ENCODE results near the gene ANP32B. TPM values are rescaled to one million over a fixed set of nuclear protein-coding genes. Genes with fewer than 3 reads are reported as not detected.

ANP32B gene
- total RNA-seq, 1 donor from 2014 or later = 49.1 TPM

DNA sequence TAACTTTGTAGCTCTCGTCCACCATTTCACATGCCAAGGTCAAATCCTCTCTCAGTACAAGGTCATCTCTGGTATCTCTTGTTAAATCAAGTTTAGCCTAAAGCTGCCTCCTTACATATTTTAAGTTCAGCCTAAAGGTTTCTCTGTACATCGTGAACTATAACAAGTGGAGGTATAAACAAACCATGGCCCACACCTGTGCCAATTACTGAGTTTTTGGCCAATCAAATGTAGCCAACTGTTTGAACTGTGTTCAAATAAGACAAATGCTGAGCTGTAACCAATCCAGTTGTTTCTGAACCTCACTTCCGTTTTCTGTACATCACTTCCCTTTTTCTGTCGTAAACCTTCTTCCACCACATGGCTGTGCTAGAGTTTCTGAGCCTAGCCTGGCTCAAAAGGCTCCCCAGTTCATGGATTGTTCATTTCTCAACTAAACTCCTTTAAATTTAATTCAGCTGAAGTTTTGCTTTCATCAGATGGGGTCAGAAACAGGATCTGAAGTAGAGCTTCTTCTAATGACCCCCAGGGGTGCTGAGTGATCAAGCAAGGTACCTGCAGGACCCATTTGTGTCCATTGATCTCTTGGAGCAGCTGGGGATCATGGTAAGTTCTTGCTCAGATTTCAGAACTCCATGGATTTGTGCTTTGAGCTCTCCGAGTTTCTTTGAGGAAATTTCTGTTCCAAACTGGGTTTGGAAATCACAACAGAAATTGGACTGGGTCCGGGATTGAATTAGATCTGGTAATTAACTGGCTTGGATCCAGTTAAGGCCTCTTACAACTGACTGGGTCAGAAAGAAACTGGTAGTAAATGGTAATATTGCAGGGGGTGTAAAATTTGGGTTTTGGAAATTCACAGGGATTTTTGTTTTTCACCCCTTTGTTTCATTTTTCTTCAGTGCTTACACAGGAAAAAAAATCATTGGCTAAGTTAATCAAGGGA is 62.4 kb downstream of the ANP32B start:
- DNase-seq = no peak
- ATAC-seq = no peak
- intact Hi-C loops (cut with micrococcal nuclease) = no loop called here

GRCh38 chr9:98046180-98046543 is 63.0 kb downstream of the ANP32B start:
- no peak for DNase-seq
- intact Hi-C loops (cut with micrococcal nuclease) = no loop called here
- no peak for ATAC-seq

DNA sequence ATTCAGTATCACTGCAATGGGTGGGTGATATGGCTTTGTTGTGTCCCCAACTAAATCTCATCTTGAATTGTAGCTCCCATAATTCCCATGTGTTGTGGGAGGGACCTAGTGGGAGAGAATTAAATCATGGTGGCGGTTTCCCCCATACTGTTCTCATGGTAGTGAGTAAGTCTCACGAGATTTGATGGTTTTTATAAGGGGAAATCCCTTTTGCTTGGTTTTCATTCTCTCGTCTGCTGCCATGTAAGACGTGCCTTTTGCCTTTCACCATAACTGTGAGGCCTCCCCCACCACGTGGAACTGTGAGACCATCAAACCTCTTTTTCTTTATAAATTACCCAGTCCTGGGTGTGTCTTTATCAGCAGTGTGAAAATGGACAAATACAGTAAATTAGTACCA is 63.9 kb downstream of the ANP32B start:
- DNase-seq = no peak
- no peak for ATAC-seq
- intact Hi-C loops (cut with micrococcal nuclease) = no loop called here

DNA sequence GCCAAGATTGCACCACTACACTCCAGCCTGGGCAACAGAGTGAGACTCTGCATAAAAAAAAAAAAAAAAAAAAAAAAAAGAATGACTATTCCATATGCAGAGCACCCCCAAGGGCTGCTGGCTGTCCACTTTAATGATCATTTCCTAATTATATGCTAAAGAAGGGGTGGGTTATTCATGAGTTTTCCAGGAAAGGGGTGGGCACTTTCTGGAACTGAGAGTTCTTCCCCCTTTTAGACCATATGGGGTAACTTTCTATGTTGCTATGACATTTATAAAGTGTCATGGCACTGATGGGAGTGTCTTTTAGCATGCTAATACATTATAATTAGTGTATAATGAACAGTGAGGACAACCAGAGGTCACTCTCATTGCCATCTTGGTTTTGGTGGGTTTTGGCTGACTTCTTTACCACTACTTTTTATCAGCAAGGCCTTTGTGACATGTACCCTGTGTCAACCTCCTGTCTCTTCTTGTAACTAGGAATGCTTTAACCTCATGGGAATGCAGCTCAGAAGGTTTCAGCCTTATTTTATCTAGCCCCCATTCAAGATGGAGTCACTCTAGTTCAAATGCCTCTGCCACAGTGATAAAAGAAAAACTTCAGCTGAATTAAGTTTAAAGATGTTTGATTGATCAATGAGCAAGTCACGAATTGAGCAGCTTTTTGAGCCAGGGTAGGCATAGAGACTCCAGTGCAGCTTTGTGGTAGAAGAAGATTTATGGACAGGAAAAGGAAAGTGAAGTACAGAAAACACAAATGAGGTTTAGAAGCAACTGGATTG is 66.3 kb downstream of the ANP32B start:
- intact Hi-C loops (cut with micrococcal nuclease) = no loop called here
- ATAC-seq = no peak

GRCh38 chr9:98050351-98050750 is 67.2 kb downstream of the ANP32B start:
- no peak for DNase-seq
- no peak for ATAC-seq
- intact Hi-C loops (cut with micrococcal nuclease) = no loop called here

More for the DNA sequence above, 66.3 kb downstream of the ANP32B start:
- DNase-seq = no peak

GRCh38 chr9:98054376-98054951 is 71.3 kb downstream of the ANP32B start:
- DNase-seq (no peak), ATAC-seq (no peak)
- intact Hi-C loops (cut with micrococcal nuclease) = no loop called here

- peak; percentile 99 for ATAC-seq
- intact Hi-C loops (cut with micrococcal nuclease) = no loop called here
- DNase-seq = peak; percentile 97
Measured at GRCh38 chr9:98056269-98057137, 73.4 kb downstream of the ANP32B start, which contains the start of gene NANS. NANS (plus strand) TSS chr9:98056732; CDS start chr9:98056809, 77 bp downstream.

DNA sequence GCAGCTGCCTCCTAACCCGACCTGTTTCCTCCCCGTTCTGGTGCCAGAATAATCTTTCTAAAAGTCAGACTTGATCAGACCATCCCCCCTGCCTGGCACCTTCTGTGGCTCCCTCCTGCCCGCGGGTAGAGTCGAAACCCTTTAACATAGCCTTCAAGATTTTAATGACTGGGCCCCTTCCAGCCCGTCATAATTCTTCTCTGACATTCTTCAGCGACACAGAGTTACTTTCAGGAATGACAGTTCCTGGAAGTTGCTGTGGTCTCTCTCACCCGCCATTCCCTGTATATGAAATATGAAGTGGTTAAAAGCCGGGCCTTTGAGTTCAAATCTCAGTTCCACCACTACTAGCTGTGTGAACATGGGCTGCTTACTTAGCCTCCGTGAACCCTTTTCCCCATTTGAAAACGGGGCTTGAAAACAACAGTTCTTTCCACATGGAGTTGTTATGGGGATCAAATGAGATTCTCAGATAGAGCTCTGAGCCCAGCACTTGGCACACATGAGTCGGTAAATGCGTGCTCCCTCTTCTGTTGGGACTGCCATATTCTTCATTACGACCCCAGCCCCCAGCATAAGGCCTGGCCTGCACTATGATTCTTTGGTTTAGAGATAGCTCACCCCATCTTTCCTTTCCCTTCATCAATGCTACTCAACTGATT is 74.1 kb downstream of the ANP32B start:
- ATAC-seq (no peak), DNase-seq (no peak)
- intact Hi-C loops (cut with micrococcal nuclease) = no loop called here

DNA sequence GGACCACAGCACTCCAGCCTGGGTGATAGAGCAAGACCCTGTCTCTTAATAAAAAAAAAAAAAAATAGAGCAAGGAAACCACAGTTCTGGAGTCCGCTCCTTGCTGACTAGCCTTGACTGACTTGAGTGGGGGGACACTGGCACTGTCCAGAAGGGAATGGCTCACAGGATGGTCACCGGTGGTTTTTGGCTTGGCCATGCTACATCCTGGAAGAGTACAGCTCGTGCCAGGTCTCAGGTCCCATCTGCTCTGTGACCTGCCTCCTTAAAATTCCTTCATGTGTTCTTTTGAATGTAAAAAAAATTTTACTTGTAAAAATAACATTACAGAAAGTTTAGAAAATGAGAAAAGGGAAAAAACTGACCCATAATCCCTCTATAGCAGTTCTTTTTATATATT is 79.0 kb downstream of the ANP32B start:
- ATAC-seq (no peak), DNase-seq (no peak)
- intact Hi-C loops (cut with micrococcal nuclease) = no loop called here

DNA sequence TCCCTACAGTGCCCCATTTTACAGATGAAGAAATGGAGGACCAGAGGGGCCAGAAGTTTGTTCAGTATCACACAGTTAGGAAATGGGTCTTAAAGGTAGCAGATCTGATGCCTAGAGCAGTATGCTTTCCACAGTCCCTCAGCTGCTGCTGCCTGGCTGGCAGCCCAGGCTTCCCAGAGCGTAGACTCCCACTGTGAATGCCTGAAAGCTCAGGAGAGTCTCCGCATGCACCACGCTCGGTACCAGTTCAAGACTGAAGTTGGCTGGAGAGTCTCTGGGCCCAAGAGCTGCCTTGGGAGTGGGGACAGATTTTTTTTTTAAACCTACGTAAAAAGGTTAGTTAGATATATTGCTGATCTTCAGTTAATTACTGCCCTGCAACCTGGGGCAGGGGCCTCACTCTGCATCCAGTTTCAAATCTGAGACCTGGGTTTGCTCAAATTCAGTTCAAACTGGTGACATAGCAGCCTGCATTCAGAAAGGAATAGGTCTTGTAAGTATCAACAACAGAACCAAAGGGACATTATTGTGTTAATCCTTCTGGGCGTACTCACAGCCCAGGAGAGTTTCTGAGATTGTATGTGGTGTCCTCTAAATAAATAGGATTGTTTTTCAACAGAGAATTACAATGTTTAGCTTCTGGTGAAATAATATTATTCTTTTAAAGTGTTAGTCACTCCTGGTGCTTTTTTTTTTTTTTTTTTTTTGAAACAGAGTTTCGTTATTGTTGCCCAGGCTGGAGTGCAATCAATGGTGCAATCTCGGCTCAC is 81.7 kb downstream of the ANP32B start:
- ATAC-seq (no peak), DNase-seq (no peak)
- intact Hi-C loops (cut with micrococcal nuclease) = no loop called here

Other genes with a start within 250 kb of the ANP32B start
- gene FOXE1, start 130.1 kb upstream of the ANP32B start, total RNA-seq = not detected
- gene TRMO, start 60.8 kb upstream of the ANP32B start, total RNA-seq = 6.0 TPM
- not detected for gene HEMGN, start 45.2 kb upstream of the ANP32B start, total RNA-seq
- gene NANS, start 73.4 kb downstream of the ANP32B start, total RNA-seq = 35.9 TPM
- gene TRIM14, start 135.9 kb downstream of the ANP32B start, total RNA-seq = 4.0 TPM
- 0.35 TPM for gene CORO2A, start 209.3 kb downstream of the ANP32B start, total RNA-seq

All from left ventricle myocardium superior (tissue), 1 donor.